HL-60 (cell line): ENCODE results near the gene GNPTAB.

ENCODE experiments used
- DNase-seq, 2 experiments: peaks; one replicate each; pipeline ENCODE4 v3.0.0-alpha.2; 2010 to 2020; ENCODE audit warnings: low read depth in 1 of 2, low spot score in 1 of 2
- H3K27ac ChIP-seq: fragments of 250-450 bp; sonication (Bioruptor Pico); replicated peaks from 2 replicates; pipeline ENCODE4 v1.5.1; 2020; ENCODE audit warnings: mild to moderate bottlenecking, moderate library complexity
- H3K27me3 ChIP-seq: fragments of 250-450 bp; sonication (Bioruptor Pico); 2 replicates; pipeline ENCODE4 v1.5.1; 2021; ENCODE audit warnings: mild to moderate bottlenecking, moderate library complexity; ENCODE audit not compliant: insufficient read depth, poor library complexity, severe bottlenecking
- H3K4me3 ChIP-seq: replicated peaks from 2 replicates; pipeline ENCODE4 v1.5.1; 2011; ENCODE audit warnings: mild to moderate bottlenecking, control low read depth, low read length; ENCODE audit not compliant: insufficient read depth
- CTCF ChIP-seq: IDR thresholded peaks from one replicate; pipeline ENCODE4 v1.5.1; 2011; ENCODE audit warnings: low read length, control low read depth, inconsistent platforms; ENCODE audit not compliant: insufficient read depth
- GABPA ChIP-seq: IDR thresholded peaks from 2 replicates; pipeline ENCODE4 v1.6.1; 2012; ENCODE audit warnings: low read depth
- POLR2AphosphoS5 ChIP-seq: IDR thresholded peaks from 2 replicates; pipeline ENCODE4 v1.6.1; 2012; ENCODE audit warnings: low read depth
- REST ChIP-seq: IDR thresholded peaks from 2 replicates; pipeline ENCODE4 v1.6.1; 2012; ENCODE audit warnings: low read depth; ENCODE audit not compliant: insufficient replicate concordance
- SPI1 ChIP-seq: IDR thresholded peaks from 2 replicates; pipeline ENCODE4 v1.6.1; 2012; ENCODE audit warnings: low read depth, mild to moderate bottlenecking, borderline replicate concordance

The GNPTAB gene

GRCh38 chr12:101795013-101795412, 35.7 kb downstream of the GNPTAB start:
- TF ChIP-seq POLR2AphosphoS5: no peak
- no peak for TF ChIP-seq CTCF
- no peak for TF ChIP-seq REST
- no peak for TF ChIP-seq SPI1
- no peak for TF ChIP-seq GABPA
- H3K4me3 ChIP-seq: no peak overlapping the region
- H3K27ac ChIP-seq: no peak overlapping the region
- H3K27me3 ChIP-seq: no peaks in the 10 kb centered on the region
- no peak for DNase-seq

GRCh38 chr12:101794574-101794973, 36.2 kb downstream of the GNPTAB start:
- Histone ChIP-seq H3K4me3 (no peak overlapping the region), H3K27me3 (no peaks in the 10 kb centered on the region), H3K27ac (no peak overlapping the region)
- no peak for DNase-seq
- TF ChIP-seq GABPA (no peak), CTCF (no peak), REST (no peak), SPI1 (no peak), POLR2AphosphoS5 (no peak)

DNA sequence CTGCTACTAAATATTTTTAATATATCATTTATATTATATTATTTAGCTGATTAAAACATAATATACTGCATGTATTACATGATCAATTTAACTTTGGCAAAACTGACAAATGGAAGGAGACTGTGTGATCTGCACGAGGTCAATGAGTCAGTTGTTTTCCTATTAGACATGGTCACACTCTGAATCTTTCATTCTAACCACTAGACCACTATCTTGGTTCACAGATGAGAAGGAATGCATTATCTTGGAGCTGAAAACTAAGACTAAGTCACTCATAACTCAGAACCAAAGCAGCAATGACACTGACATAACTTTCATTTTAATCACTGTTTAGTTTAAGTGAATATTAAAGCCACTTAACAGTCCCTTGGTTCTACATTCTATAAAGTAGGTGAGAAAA, 37.4 kb downstream of the GNPTAB start:
- Histone ChIP-seq H3K4me3 (no peak overlapping the region), H3K27ac (no peak overlapping the region), H3K27me3 (no peaks in the 10 kb centered on the region)
- no peak for TF ChIP-seq POLR2AphosphoS5
- TF ChIP-seq SPI1: no peak
- no peak for TF ChIP-seq GABPA
- no peak for TF ChIP-seq REST
- TF ChIP-seq CTCF: no peak
- no peak for DNase-seq
